HepG2 (cell line): ENCODE data around the gene XXYLT1. TPM values are rescaled to one million over a fixed set of nuclear protein-coding genes. Genes with fewer than 3 reads are reported as not detected.

ENCODE experiments used
- ATAC-seq: fragments of 200-7000 bp; cut with Tn5 transposase; 3 replicates; pipeline ENCODE4 v1.9.1; 2020; ENCODE audit warnings: mild to moderate bottlenecking, moderate library complexity
- BruUV-seq: library from RNA; stranded (reverse); fragments of 400-500 nt; replicated peaks from 2 replicates; lab custom pipeline; 2021; lab: Mats Ljungman, UMichigan
- CTCF ChIA-PET: fragments of 300-600 bp; formaldehyde crosslinking; extraction: SDS; loops from one replicate; lab custom pipeline; 2021; ENCODE audit warnings: low total read pairs, inconsistent platforms, low intra/inter-chr PET ratio; lab: Yijun Ruan, JAX
- POLR2A ChIA-PET: fragments of 350-600 bp; sonication (Branson Sonifier 250); formaldehyde crosslinking; loops from one replicate; lab custom pipeline; 2020; ENCODE audit warnings: antibody characterized with exemption, inconsistent platforms; lab: Yijun Ruan, JAX
- DNase-seq: peaks from one replicate; pipeline ENCODE4 v3.0.0-alpha.2; 2015; ENCODE audit warnings: low spot score
- FAIRE-seq: peaks from 3 replicates; lab custom pipeline; 2011; peaks lifted over from hg19 to GRCh38; lab: Jason Lieb, UNC
- H2AFZ ChIP-seq: one replicate; pipeline ENCODE4 v1.6.1; 2011; ENCODE audit warnings: low read length, inconsistent platforms
- H3K27ac ChIP-seq: fragments of 300-600 bp; 3 replicates; pipeline ENCODE4 v1.8.0; 2011; ENCODE audit warnings: mixed run types, mild to moderate bottlenecking, mixed read lengths, low read length, inconsistent platforms; ENCODE audit not compliant: insufficient read depth; ENCODE audit errors: extremely low read length
- H3K27me3 ChIP-seq, 2 experiments: fragments of 200-600 bp in 1 of 2; 2 replicates in 1 of 2; 3 replicates in 1 of 2; pipeline versions ENCODE4 v1.6.0 to v1.8.0; 2011; ENCODE audit warnings: low read length in 2 of 2, mild to moderate bottlenecking in 2 of 2, moderate library complexity in 2 of 2, inconsistent platforms in 1 of 2; ENCODE audit not compliant: insufficient read depth in 2 of 2, control insufficient read depth in 1 of 2
- H3K36me3 ChIP-seq, 2 experiments: fragments of 200-600 bp in 1 of 2; replicated peaks in 1 of 2; 2 replicates in 1 of 2; 3 replicates in 1 of 2; pipeline versions ENCODE4 v1.5.1 to v1.8.0; 2011; ENCODE audit warnings: low read length in 2 of 2, inconsistent platforms in 1 of 2; ENCODE audit not compliant: insufficient read depth in 2 of 2, control insufficient read depth in 1 of 2
- H3K4me1 ChIP-seq: 2 replicates; pipeline ENCODE4 v1.5.1; 2012; ENCODE audit warnings: low read length, inconsistent platforms; ENCODE audit not compliant: insufficient read depth
- H3K4me2 ChIP-seq: 2 replicates; pipeline ENCODE4 v1.6.0; 2011; ENCODE audit warnings: low read depth, low read length, inconsistent platforms
- H3K4me3 ChIP-seq, 3 experiments: fragments of 200-600 bp in 1 of 3; sonication (generic), shearing (Covaris generic) in 1 of 3; replicated peaks in 1 of 3; 2 replicates each; pipeline ENCODE4 v1.5.1; 2011 to 2016; ENCODE audit warnings: low read length in 3 of 3, inconsistent platforms in 2 of 3, low read depth in 2 of 3, mild to moderate bottlenecking in 2 of 3, control low read depth in 1 of 3, mixed read lengths in 1 of 3; ENCODE audit not compliant: insufficient read depth in 1 of 3
- H3K79me2 ChIP-seq: one replicate; pipeline ENCODE4 v1.6.1; 2011; ENCODE audit warnings: low read length, inconsistent platforms; ENCODE audit not compliant: insufficient read depth
- H3K9ac ChIP-seq: 2 replicates; pipeline ENCODE4 v1.6.0; 2011; ENCODE audit warnings: mild to moderate bottlenecking, low read depth, low read length, inconsistent platforms; ENCODE audit not compliant: insufficient read depth
- H3K9me3 ChIP-seq: 2 replicates; pipeline ENCODE4 v1.5.1; 2012; ENCODE audit warnings: mild to moderate bottlenecking, low read length
- H4K20me1 ChIP-seq: 2 replicates; pipeline ENCODE4 v1.6.0; 2011; ENCODE audit warnings: inconsistent platforms, mild to moderate bottlenecking, low read length, moderate library complexity; ENCODE audit not compliant: insufficient read depth
- ATF7 ChIP-seq, 2 experiments: fragments of 450-650 bp in 1 of 2; sonication (generic) in 1 of 2; formaldehyde crosslinking in 1 of 2; IDR thresholded peaks; 2 replicates each; pipeline versions ENCODE4 v1.4.0 to v1.6.1; 2016 to 2020; ENCODE audit warnings: antibody characterized with exemption in 1 of 2, mild to moderate bottlenecking in 1 of 2, missing genetic modification reagents in 1 of 2
- GFI1 ChIP-seq: sonication (generic); formaldehyde crosslinking; IDR thresholded peaks from 2 replicates; pipeline ENCODE4 v1.5.0; 2020; ENCODE audit warnings: missing genetic modification reagents, mild to moderate bottlenecking, borderline replicate concordance
- KDM5B ChIP-seq: sonication (generic); formaldehyde crosslinking; IDR thresholded peaks from 2 replicates; pipeline ENCODE4 v1.4.0; 2020; ENCODE audit warnings: missing genetic modification reagents, mild to moderate bottlenecking, borderline replicate concordance
- MNT ChIP-seq: fragments of 450-650 bp; IDR thresholded peaks from 2 replicates; pipeline ENCODE4 v1.6.1; 2016
- MXD4 ChIP-seq: IDR thresholded peaks from 2 replicates; pipeline ENCODE4 v1.6.1; 2016; ENCODE audit warnings: mild to moderate bottlenecking, missing biosample characterization, missing genetic modification reagents
- PLSCR1 ChIP-seq: sonication (generic); formaldehyde crosslinking; IDR thresholded peaks from 2 replicates; pipeline ENCODE4 v1.5.0; 2020; ENCODE audit warnings: missing genetic modification reagents, mild to moderate bottlenecking, borderline replicate concordance
- SAFB2 ChIP-seq: sonication (generic); formaldehyde crosslinking; IDR thresholded peaks from 2 replicates; pipeline ENCODE4 v1.5.1; 2020; ENCODE audit warnings: missing genetic modification reagents, low read depth, mild to moderate bottlenecking, borderline replicate concordance
- SRSF9 ChIP-seq: fragments of 200-400 bp; formaldehyde crosslinking; IDR thresholded peaks from 2 replicates; pipeline ENCODE4 v1.6.1; 2018; ENCODE audit warnings: borderline replicate concordance, mild to moderate bottlenecking, low read depth, low read length; ENCODE audit not compliant: insufficient read depth, poor library complexity, severe bottlenecking
- THAP11 ChIP-seq: IDR thresholded peaks from 2 replicates; pipeline ENCODE4 v1.6.1; 2016; ENCODE audit warnings: missing biosample characterization, missing genetic modification reagents
- ZBTB8A ChIP-seq: sonication (generic); formaldehyde crosslinking; IDR thresholded peaks from 2 replicates; pipeline ENCODE4 v1.4.0; 2020; ENCODE audit warnings: mild to moderate bottlenecking, low read depth, missing genetic modification reagents, borderline replicate concordance
- ZMYM3 ChIP-seq: sonication (generic); formaldehyde crosslinking; IDR thresholded peaks from 2 replicates; pipeline ENCODE4 v1.5.1; 2020; ENCODE audit warnings: mild to moderate bottlenecking, missing genetic modification reagents
- ZNF3 ChIP-seq: IDR thresholded peaks from 2 replicates; pipeline ENCODE4 v1.7.0; 2017; ENCODE audit warnings: inconsistent platforms
- ZNF501 ChIP-seq: sonication (generic); formaldehyde crosslinking; IDR thresholded peaks from 2 replicates; pipeline ENCODE4 v1.5.1; 2020; ENCODE audit warnings: mild to moderate bottlenecking, moderate library complexity, missing genetic modification reagents
- ZNF557 ChIP-seq: sonication (generic); formaldehyde crosslinking; IDR thresholded peaks from 2 replicates; pipeline ENCODE4 v1.4.0; 2020; ENCODE audit warnings: missing genetic modification reagents
- ZNF883 ChIP-seq: sonication (generic); formaldehyde crosslinking; IDR thresholded peaks from 2 replicates; pipeline ENCODE4 v1.5.1; 2020; ENCODE audit warnings: mild to moderate bottlenecking, missing genetic modification reagents; ENCODE audit errors: not compliant biosample characterization
- ZUFSP ChIP-seq: sonication (generic); formaldehyde crosslinking; IDR thresholded peaks from 2 replicates; pipeline ENCODE4 v1.9.0; 2021; ENCODE audit warnings: missing genetic modification reagents, mild to moderate bottlenecking, borderline replicate concordance
- WGBS: methylation state at CpG from one replicate; pipeline ENCODE4 v1.1.6; 2017; ENCODE audit warnings: low lambda C conversion rate; 5-methylcytosine and 5-hydroxymethylcytosine counted together
- in situ Hi-C: cut with HindIII; loops from 2 replicates; pipeline ENCODE4 v1.10.0; 2017; ENCODE audit warnings: low pct_unique_long_range_greater_than_20kb; ENCODE audit not compliant: extremely low pct_ligation_motif_present
- intact Hi-C: fragments of 100-400 bp; cut with micrococcal nuclease; formaldehyde crosslinking; loops from one replicate; pipeline ENCODE4 v1.10.0; 2022; ENCODE audit not compliant: unreplicated experiment
- polyA plus RNA-seq, 8 experiments: library from polyadenylated mRNA; depleted of rRNA in 3 of 8; stranded (reverse) in 7 of 8; unstranded in 1 of 8; fragments of >200 nt; fragmentation: Illumina TruSeq in 4 of 8; extraction: Trizol in 4 of 8; gene quantifications; 2 replicates each; pipeline versions ENCODE4 v1.2.1 to v1.2.3, GENCODE V29; 2011 to 2016; ENCODE audit warnings: low read depth in 4 of 8, missing spikeins in 1 of 8, mixed read lengths in 1 of 8; ENCODE audit not compliant: insufficient read depth in 1 of 8
- total RNA-seq, 5 experiments: library from RNA; depleted of rRNA; stranded (reverse); fragments of >200 nt; fragmentation: Illumina TruSeq; extraction: Trizol; gene quantifications; 2 replicates each; pipeline ENCODE4 v1.2.3, GENCODE V29; 2016; ENCODE audit warnings: low read depth in 1 of 5

Gene XXYLT1
- total and polyA plus RNA-seq, 2 of the 13 experiments (the other 11 are each of a cell fraction or from before 2014, with no cell fraction given) = 17.7 to 19.0 TPM

GRCh38 chr3:195181113-195181498 lies 89.9 kb downstream of the XXYLT1 start:
- DNase-seq = no peak
- Histone ChIP-seq H3K27me3 (no peaks in the 10 kb centered on the region), H3K9me3 (no peaks in the 10 kb centered on the region), H3K27ac (no peak overlapping the region), H3K36me3 (no peaks in the 10 kb centered on the region; a peak in 2 of 5 replicates), H4K20me1 (no peaks in the 10 kb centered on the region), H3K9ac (no peak overlapping the region), H3K79me2 (no peaks in the 10 kb centered on the region), H3K4me1 (peaks cover 39% of the 10 kb centered on the region), H3K4me2 (no peak overlapping the region), H2AFZ (no peak overlapping the region), H3K4me3 (no peak overlapping the region)
- in situ Hi-C loops (no loop called here), intact Hi-C loops (no loop called here)
- 97% methylated on average over 9 of the region's 9 CpGs for WGBS
- FAIRE-seq = no peak
- TF ChIP-seq MNT (no peak), SAFB2 (CRISPR knock-in tag) (no peak), THAP11 (CRISPR knock-in tag) (no peak), ATF7 (IDR thresholded peaks at IDR 0.05) (no peak), ATF7 (CRISPR knock-in tag; IDR thresholded peaks at IDR 0.05) (no peak), ZNF883 (CRISPR knock-in tag) (no peak), ZUFSP (CRISPR knock-in tag) (no peak), ZMYM3 (CRISPR knock-in tag) (no peak), ZNF557 (CRISPR knock-in tag) (no peak), PLSCR1 (CRISPR knock-in tag) (no peak), ZNF501 (no peak), GFI1 (CRISPR knock-in tag) (no peak), ZBTB8A (CRISPR knock-in tag) (no peak), ZNF3 (CRISPR knock-in tag) (no peak), SRSF9 (no peak), MXD4 (CRISPR knock-in tag) (no peak), KDM5B (CRISPR knock-in tag) (no peak)
- POLR2A ChIA-PET = no interaction called here
- CTCF ChIA-PET = no interaction called here
- ATAC-seq = no peak
- BruUV-seq = no TSS peak
